Activated CD8-positive, alpha-beta memory T cell treated with anti-CD3 and anti-CD28 coated beads for 1 hour (primary cell): Measurements from ENCODE around the gene MTFP1.
"Not testable (repeated sequence)": the region's sequence is repeated elsewhere in the genome, so short reads cannot be mapped to it uniquely, and the experiment has no call there.

ENCODE experiments used
- DNase-seq, 2 donors: peaks; one replicate each; pipeline ENCODE4 v3.0.0-alpha.2; 2020; ENCODE audit warnings: low read depth in 1 of 2; ENCODE audit errors: extremely low read depth in 1 of 2

MTFP1 gene

DNA sequence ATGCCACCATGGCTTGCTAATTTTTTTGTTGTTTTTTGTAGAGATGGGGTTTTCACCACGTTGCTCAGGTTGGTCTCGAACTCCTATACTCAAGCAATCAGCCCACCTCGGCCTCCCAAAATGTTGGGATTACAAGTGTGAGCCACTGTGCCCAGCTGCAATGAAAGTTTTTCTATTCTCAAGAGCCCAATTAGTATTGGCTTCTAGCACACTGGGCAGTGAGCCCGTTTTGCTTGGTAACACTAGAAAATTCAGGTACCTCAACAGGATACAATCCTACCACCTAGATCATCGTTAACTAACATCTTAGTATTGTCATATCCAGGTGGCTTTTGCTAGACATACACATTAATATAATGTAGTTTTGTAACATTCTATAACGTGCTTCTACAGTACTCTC, 27.3 kb downstream of the MTFP1 start:
- no peak for DNase-seq

GRCh38 chr22:30453731-30454510, 28.4 kb downstream of the MTFP1 start:
- no peak for DNase-seq

DNA sequence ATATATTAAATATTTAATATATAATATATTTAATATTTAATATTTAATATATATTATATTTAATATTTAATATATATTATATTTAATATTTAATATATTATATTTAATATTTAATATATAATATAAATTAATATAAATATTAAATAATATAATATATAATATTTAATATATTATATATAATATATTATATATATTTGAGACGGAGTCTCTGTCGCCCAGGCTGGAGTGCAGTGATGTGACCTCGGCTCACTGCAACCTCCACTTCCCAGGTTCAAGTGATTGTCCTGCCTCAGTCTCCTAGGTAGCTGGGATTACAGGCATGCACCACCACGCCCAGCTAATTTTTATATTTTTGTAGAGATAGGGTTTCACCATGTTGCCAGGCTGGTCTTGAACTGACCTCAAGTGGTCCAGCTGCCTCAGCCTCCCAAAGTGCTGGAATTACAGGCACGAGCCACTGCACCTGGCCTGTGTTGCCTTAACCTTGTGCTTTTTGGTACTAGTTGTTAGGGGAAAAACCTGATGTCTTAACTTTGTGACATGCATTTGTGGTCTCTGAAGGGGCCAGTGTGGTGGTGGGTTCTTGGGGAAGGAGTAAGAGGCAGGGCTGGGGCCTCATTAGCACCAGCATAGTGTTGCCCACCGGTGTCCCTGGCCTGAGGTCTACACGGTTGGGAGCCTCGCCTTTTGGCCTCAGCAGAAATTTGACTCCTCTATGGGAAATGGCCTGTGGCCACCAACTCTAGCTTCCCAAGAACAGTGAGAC, 29.7 kb downstream of the MTFP1 start:
- DNase-seq, result no peak

GRCh38 chr22:30457981-30458380, 32.4 kb downstream of the MTFP1 start:
- no peak for DNase-seq

GRCh38 chr22:30459181-30460052, 33.8 kb downstream of the MTFP1 start:
- no peak for DNase-seq

DNA sequence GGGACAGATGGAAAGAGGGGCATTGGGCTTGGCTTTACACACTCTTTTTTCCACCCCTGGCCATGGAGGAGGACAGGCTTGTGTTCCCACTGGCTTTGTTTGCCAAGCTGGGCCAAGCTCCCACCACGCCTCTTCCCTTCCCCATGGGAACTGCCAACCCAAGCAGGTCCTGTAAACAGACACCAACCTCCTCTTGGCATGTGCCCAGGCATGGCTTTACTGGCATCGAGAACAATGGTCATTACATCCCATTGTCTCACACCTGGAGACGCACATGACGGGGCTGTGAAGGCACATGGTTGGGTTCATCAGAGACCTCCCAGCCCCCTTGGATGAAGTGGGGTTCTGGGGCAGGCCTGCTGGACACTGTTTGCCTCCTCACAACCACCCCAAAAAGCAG, 34.6 kb downstream of the MTFP1 start:
- no peak for DNase-seq

DNA sequence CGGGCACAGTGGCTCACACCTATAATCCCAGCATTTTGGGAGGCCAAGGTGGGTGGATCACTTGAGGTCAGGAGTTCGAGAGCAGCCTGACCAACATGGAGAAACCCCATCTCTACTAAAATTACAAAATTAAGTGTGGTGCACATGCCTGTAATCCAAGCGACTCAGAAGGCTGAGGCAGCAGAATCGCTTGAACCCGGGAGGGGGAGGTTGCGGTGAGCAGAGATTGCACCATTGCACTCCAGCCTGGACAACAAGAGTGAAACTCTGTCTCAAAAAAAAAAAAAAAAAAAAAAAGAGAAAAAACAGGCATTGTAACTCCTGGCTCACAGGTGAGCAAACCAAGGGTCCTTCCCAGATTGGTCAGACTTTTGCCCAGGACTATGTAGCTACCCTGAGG, 35.0 kb downstream of the MTFP1 start:
- DNase-seq, result not testable (repeated sequence)

- DNase-seq, result no peak
Measured at GRCh38 chr22:30469165-30469564, 43.6 kb downstream of the MTFP1 start.

DNA sequence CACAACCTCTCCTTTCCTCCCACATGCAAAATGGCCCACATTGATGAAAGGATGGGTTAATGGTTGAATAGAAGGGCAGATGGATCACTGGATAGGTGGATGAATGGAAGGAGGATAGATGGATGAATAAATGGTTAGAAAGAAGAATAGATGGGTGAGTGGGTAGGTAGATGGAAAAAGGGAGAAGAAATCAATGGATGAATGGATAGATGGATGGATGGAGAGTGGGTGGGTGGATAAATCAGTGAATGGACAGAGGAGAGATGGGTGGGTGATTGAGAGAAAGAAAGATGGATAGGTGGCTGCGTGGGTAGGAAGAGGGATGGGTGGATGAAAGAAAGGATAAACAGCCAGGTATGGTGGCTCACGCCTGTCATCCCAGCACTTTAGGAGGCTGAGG, 45.1 kb downstream of the MTFP1 start:
- DNase-seq, result no peak

DNA sequence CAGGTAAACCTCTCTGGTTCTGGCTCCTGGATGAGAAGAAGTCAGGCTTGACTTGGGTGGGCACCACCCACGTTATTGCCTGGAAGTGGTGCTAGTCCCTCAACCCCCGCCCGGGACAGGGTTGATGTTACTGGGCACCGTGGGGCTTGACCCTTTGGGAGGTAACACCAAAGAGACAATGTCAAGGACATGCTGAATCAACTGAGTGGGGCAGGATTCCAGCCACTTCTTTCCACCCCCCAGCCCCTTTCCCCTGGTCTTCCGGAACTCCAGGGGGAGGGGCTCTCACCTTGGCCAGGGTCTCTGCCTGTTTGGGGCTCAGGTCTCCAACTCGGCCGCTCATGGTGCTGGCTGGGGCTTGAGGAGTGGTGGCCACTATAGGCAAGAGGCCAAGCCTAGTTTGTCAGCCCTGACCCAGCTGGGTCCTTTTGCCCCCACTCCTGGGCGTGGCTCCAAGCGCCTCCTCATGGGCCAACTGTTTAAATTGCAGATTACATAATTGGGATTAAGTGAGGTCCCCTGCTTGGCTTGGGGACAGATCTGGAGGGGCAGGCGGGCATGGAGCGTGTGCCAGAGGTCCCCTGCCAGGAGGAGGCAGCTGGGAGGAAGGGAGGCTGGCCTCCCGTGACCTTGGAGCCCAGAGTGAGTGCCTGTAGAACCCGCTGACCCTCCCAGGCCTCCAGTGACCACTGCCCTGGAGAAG, 46.2 kb downstream of the MTFP1 start, which contains the start of gene SEC14L3:
Gene SEC14L3, minus strand, starts transcription at position 402 of the 703 bp plus-strand sequence. Its CDS starts 59 bp downstream, at position 343.
- DNase-seq, result no peak

- no peak for DNase-seq
Measured at GRCh38 chr22:30472994-30473720, 47.6 kb downstream of the MTFP1 start.

DNA sequence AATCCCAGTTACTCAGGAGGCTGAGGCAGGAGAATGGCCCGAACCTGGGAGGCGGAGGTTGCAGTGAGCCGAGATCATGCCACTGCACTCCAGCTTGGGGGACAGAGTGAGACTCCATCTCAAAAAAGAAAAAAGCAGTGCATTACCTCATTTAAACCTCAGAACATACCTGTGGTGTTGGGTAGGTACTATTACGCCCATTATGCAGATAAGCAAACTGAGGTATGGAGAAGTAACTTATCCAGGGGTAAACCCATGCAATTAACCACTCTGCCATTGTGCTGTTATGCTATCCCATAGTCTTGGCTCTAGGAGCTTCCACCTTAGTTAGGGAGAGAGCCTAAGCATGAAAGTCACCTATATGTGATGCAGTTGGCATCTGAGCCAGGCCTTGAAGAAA, 48.6 kb downstream of the MTFP1 start:
- no peak for DNase-seq

- no peak for DNase-seq
Measured at GRCh38 chr22:30474683-30475424, 49.3 kb downstream of the MTFP1 start.
